IPS DF 4.7 (cell line): ENCODE results near the gene PIK3CG.
"Not testable (repeated sequence)": the region's sequence is repeated elsewhere in the genome, so short reads cannot be mapped to it uniquely, and the experiment has no call there.

ENCODE experiments used
- DNase-seq: peaks from one replicate; pipeline ENCODE4 v3.0.0-alpha.2; 2013; ENCODE audit warnings: low spot score; ENCODE audit errors: extremely low read depth

PIK3CG gene

GRCh38 chr7:106938122-106938521 lies 73.0 kb downstream of the PIK3CG start:
- DNase-seq: not testable (repeated sequence)

- no peak for DNase-seq
These were observed 73.7 kb downstream of the PIK3CG start for GRCh38 chr7:106938803-106939202.

GRCh38 chr7:106944035-106944665 lies 79.1 kb downstream of the PIK3CG start:
- no peak for DNase-seq

- peak; percentile 91 for DNase-seq
These were observed 82.2 kb downstream of the PIK3CG start for GRCh38 chr7:106947244-106947728.

GRCh38 chr7:106952001-106952657 lies 87.0 kb downstream of the PIK3CG start:
- DNase-seq: no peak

GRCh38 chr7:106952658-106953231 lies 87.7 kb downstream of the PIK3CG start:
- no peak for DNase-seq

- DNase-seq: no peak
These were observed 89.8 kb downstream of the PIK3CG start for GRCh38 chr7:106954840-106955239.

GRCh38 chr7:106955857-106956256 lies 90.8 kb downstream of the PIK3CG start:
- DNase-seq: not testable (repeated sequence)
